OCI-M2 (cell line): ENCODE data around the gene IL1RL2.

Source experiments
- DNase-seq: peaks from one replicate; lab custom pipeline; 2025; ENCODE audit not compliant: unreplicated experiment; lab: John Stamatoyannopoulos, UW

Gene IL1RL2

DNA sequence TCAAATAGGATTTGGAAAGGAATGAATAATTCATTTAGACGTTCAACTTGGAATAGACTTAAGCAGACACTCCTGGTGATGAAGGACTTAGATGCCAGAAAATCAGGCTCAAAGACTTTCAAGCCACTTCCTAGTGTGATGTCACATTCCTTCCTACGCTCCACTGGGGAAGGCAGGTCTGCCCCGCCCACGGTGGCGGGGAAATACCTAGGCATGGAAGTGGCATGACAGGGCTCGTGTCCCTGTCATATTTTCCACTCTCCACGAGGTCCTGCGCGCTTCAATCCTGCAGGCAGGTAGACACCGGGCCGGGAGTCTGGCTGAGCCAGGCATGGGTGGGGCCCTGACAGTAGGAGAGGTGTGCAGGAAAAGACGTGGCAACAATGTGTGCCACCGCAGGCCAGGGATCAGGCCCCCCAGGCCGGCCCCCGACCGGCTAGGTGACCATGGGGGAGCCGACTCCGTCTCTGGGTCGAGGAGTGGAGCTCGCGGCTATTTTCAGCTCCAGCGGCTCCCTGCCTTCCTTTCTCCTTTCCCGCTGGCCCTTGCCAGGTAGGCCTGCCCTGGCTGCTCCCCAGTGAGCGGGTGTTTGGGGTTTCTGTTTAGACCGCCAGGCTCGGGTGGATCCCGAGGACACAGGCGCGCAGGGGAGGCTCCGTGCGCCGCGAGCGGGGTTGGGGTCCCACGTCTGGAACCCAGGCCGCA, at the start of gene IL1RL2:
IL1RL2 (plus strand) TSS at position 233 of the 705 bp plus-strand sequence. CDS start 845 bp downstream, outside the sequence.
- no peak for DNase-seq

DNA sequence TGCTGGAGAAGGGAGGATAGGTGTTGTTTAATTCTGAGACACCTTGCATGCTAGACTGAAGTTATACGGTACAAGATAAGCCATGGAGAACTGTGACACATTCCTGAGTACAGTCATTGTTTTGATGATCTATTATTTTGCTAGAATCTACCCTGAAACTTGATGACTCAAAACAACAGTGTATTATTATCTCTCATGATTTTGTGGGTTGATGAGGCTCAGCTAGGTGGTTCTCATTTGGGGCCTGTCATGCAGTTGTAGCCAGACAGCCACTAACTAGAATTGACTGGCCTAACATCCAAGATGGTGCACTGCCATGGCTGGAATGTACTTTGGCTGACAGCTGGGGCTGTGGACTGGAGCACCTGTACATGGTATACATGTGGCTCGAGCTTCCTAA, 49.7 kb upstream of the IL1RL2 start:
- DNase-seq = no peak

DNA sequence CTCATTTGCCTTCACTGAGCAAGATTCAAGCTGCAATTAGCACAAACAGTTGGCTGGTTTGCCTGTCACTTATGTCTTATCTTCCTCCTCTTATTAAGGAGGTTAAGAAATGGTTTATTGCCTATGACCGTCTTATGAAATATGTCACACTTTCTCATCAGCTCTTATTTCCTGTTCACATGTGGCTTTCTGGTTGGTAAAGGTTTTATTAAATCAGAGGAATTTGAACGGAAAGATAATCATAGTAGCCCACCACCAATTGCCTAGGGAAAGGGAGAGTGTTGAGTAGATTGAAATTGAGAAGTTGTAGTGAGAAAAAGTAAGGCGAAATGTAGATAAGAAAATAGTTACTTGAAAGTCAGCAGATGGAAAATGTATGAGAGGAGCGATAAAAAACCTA, 48.5 kb upstream of the IL1RL2 start:
- DNase-seq = no peak

DNA sequence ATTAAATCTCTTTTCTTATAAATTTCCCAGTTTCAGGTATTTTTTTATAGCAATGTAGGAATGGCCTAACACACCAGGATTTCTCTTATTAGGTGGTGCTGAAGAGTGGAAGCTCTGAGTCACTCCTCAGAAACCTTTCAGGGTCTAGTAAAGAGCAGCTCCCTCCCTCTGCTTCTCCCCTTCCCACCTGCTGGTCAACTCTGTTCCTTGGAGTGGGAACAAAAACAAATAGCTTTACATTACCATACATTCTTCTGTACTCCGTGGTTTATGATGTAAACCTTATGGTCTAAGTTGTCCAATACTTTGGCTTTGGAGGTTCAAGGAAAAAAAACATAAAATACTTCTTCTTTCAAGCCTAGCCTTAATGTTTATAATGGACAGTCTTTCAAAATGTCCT, 47.0 kb upstream of the IL1RL2 start:
- DNase-seq = no peak

DNA sequence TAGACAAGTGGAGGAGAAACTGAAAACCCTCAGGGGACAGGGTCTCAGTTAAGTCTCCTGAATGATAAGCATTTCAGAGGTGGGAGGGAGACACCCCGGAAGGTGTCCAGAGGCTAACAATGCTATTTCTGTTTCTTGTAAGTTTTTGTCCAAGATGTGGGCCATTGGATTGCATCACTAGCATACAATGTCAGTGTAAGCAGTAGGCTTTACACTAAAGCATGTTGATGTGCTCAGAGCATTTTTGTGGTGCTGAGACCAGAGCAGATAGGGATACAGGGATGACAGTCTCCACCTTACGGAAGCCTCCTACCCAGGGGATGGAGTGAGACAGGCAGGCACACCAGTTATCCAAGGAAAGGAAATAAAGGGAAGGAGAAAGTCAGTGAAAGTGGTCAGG, 46.4 kb upstream of the IL1RL2 start:
- no peak for DNase-seq

DNA sequence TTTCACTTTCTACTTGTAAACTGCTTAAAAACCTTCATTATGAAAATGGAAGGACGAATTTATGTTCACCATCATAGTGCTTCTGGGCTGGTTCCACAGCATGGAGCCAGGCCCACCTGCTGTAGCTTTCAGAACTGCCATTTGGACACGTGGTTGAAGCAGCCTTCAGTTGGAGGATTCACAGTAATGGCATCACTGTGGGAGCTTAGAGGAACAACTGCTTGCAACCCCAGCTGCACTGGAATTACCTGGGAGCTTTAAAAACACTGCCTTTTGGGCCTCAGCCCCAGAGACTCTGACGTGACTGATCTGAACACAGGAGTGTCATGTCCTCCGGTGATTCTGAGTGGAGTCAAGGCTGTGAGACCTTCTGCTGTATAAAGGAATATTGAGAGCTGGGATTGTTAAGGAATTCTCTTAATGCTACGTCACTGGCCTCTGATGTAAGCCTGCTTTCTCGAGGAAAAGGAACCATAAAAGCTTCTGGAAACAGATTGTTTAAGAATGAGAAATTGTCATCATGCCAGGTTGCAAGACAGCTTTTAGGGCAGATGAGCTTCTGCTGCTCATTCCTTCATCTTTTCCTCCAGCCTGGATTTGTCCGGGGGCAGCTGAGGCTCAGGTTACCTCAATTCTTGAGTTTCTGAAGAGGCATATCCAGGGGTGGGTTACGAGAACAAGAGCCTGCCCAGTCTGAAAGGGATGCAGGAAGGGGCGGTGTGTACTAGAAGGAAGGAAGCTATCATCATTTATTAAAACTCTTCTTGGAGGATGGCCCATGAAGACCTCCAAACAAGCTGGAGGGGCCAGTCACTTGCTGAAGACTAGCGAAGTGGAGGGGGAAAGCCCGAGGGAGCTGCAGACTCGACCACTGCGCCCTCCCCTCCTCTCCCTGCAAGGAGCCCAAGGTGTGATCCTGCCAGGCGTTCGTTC, 45.5 kb upstream of the IL1RL2 start:
- no peak for DNase-seq

DNA sequence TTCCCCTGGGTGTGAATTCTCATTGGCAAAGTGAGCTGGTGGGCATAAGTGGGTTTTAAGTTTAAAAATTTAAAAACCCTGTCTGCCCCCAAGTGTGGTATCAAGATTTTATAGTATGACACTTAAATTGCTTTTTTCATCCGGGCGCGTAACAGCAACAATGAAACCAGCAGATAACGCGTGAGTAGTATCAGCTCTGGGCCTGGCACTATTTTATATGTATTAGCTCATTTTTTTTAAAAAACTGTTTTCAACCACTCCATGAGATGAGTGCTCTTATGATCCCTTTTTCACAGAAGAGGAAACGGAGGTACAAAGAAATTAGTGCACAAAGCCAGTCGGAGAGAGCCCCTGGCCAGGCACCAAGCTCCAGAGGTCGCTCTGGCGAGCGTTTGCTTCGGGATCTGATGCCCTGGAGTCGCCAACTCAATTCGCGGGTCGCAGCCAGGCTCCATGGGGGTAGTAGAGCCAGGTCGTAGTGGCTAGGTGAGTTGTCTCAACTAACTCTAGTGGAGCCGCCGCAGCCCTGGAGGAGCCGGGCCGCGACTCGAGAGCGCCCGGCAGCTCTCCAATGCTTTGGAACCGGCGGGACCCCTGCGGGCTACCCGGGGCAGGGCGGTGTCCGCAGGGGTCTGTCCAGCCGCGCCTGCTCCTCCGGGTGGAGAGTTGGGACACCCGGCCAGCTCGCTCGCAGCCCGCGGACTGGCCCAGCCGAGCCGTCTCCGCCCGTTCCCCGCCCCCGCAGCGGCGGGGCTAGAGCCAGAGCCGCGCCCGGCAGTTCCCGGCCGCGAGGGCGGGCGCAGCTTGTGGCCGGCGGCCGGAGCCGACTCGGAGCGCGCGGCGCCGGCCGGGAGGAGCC, 44.6 kb upstream of the IL1RL2 start, which contains the start of gene IL1R1:
IL1R1 (plus strand) TSS at position 777 of the 859 bp plus-strand sequence. CDS start 14,979 bp downstream, outside the sequence.
- no peak for DNase-seq

DNA sequence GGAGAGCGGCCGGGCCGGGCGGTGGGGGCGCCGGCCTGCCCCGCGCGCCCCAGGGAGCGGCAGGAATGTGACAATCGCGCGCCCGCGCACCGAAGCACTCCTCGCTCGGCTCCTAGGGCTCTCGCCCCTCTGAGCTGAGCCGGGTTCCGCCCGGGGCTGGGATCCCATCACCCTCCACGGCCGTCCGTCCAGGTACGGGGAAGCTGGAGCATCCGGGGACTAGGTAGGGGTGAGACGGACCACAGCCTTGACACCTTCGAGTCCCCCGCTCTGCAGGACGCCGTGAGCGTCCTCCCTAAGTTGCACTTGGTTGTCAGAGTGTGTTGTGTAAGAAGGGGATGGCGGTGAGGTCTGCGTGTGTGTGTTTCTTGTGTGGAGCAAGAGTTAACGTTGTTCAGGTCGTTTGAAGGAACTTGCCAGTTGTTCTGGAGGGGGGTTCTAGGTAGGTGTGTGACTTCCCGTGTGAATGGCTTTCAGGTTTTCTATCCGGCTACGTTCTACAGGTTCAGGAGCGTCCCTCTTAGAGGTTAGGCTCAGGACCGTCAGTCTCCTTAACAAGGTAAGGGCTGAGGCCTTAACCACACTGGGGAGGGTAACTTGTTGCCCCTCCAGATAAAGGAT, 43.9 kb upstream of the IL1RL2 start:
- no peak for DNase-seq

DNA sequence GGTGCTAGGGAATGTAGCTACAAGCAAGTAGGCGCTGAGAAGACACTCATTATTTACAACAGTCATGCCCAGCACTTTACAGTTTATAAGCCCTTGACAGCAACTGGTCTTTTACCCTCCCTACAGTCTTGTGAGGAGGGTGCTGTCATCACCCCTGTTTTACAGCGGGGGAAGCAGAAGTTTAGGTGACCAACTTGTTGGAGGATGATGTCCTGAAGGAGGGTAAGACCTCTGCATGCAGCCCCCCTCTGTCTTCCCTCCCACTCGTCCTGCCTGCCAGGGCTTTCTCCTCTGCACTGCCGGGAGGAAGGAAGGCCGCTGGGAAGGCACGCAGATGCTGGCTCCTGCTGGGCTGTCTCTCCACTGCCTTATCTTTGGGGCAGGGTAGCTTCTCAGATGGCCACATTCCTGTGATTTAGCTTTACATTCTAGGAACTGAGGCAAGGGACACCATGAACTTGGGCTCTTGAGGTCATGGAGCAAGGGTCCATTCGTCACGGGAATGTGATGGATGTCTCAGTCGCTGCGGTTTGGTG, 43.3 kb upstream of the IL1RL2 start:
- DNase-seq = no peak

DNA sequence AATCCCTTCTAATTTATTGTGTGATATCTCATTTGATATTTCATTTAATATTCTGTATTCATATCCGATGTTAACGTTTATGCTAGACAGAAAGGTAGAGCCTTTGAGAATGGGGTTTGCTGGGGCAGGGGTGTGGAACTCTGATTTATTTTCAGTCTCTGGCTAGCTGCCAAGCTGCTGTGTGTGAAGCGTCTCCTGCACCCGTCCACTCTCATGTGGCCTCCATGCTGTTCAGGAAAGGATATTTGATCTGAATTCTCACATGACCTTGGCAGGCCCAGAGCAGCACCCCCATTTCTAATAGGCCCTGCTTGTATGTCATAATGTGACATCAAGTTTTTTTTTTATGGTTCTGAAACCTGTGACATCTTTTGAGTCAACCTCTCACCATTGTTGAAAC, 42.7 kb upstream of the IL1RL2 start:
- no peak for DNase-seq

DNA sequence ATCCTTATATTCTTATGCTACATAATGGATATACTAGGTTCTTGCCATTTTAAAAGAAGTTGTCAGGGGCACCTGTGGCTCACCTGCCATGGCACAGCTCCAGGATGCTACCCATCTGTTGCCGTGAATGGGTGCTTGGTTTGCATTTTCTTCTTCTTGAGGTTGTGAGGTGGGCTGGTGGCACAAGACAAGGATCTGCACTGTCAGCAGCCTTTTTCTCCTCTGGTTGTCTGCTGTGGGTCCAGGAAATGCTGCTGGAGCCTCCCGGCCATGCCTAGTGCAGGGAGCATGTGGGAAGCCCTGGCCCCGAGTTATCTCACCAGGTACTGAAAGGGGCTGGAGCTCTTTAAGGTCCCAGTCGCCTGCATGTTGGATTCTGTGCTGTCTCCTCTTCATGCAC, 41.7 kb upstream of the IL1RL2 start:
- DNase-seq = no peak

DNA sequence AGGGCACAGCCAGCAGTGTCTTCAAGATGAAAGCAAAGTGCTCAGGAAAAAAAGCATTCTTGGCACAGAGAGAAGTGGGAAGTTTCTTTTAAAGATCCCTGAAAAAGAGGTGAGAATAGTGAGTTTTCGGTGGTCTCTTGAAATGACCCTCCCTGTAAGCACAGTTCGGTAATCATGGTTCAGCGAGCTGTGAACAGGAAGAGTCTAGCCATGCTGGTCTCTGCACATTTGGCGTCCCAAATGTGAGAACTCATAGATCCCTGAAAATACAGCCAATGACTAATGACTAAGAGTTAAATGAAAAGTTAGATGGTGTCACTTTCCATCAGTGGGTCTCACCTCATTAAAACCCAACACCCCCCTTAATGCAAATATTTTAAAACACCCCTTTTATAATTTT, 40.9 kb upstream of the IL1RL2 start:
- DNase-seq = no peak

DNA sequence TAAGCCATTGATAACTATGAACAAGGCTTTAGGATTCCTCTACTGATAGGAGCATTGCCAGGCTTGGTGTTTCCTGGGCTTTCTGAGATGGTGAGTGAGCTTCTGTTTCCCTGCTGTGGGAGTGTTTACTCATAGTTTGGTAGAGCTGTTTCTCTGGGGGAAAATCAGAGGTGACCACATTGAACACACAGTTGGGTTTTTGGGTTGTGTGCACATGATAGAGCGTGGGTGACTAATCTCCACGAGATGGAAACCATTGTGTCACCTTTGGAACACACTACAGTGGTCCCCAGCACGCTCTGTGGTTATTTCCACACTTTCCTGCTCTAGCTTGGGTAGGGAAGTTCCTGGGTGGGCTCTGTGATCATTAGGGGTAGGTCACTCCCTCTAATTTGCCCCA, 38.9 kb upstream of the IL1RL2 start:
- no peak for DNase-seq

DNA sequence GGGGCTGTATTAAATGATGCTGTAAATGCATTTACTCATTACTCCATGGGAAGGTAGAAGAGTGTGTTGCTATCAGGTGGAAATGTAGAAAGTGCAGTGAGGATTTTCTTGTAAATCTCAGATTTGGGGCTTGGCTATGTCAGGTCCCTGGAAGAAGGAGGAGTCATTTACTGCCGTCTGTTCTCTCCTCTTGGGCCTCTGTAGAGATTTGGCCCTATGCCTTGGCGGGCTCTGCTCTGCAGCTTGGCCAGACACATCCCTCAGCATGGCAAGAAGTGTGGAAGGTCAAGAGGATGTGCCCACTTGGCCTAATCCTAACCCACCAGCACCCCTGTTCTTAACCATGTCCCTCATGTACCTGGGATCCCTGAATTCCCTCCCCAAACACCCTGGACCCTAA, 37.6 kb upstream of the IL1RL2 start:
- no peak for DNase-seq

DNA sequence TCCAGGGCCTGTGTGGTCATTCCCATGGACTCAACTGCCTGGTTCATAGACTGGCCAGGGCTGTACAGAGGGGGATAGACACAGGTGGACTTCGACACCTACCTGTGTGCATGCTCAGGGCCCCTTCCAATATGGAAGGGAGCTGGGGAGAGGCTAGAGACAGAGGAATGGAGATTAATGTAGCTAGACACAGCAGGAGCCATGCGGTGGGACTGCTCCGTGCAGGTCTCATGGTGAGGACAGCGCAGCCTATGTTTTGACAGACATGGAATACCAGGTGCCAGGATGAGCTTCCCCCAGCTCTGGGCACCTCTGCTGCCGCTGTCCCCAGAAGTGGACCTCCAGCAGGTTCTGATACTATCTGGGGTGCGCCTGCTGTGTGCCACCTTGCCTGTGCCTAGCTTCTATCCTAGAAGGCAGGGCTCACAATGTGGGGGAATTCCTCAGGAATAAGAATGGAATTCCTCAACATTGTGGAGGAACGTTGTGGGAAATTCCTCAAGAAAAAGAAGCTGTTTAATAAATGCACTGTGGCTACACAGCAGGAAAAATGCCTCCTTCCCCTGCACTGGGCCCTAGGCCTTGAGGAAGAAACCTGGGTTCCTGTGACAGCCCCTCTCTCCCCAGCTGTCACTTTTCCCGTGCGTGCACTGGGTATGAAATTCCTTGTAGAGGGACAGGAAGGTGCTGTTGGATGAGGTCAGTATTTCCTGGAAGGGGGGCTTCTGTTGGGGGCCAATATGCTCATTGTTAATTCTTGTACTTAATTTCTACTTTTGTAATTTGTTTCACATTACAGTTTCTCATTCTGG, 37.0 kb upstream of the IL1RL2 start:
- DNase-seq = no peak

DNA sequence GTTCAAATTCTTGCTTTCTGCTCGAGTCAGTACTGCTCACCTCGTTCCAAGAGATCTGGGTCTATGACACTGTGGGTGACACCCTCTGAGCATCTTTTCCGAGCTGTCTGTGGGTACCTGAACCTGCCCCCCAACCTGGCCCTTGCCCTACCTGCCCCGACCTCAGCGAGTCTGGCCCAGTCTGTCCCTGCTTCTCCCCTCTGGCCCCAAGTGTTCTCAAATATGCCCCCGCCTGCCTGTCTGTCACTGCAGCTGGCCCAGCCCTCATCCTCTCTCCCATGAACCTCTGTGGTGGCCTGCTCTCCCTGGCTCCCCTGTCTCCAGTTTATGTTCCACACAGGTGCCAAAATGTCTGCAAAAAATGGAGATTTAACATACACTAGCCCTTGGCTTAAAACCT, 32.5 kb upstream of the IL1RL2 start:
- DNase-seq = no peak

DNA sequence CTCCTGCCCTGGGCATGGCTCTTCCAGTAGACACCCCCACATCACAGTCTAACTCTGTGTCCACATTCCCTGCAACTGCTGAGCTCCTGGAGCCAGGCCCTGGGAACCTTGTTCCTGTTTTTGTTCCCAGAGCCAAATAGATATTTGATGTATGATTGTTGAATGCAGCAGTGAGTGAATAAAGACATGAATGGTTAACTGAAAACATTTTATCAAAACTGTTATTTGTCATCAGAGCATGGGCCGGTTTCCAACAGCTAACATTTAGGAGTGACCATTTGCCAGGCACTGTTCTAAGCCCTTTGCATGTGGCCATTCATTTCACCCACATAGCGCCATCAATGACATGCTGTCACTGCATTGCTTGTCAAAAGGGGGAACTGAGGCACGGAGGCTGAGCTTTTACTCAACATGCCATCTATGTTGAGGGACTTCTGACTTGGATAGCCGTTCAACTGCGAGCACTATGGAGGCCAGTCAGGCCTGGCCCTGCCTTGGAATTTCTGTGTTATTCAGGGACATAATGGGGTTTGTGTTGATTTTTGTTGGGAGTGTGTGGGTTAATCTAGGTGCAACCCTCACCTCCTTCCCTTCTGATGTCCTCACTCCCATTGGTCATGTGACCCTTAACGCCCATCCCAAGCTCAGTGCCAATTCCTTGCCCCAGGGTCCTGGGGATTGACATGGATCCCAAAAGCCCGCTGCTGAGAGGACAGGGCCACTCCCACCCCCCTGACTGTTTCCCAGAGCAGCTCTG, 31.7 kb upstream of the IL1RL2 start:
- no peak for DNase-seq

DNA sequence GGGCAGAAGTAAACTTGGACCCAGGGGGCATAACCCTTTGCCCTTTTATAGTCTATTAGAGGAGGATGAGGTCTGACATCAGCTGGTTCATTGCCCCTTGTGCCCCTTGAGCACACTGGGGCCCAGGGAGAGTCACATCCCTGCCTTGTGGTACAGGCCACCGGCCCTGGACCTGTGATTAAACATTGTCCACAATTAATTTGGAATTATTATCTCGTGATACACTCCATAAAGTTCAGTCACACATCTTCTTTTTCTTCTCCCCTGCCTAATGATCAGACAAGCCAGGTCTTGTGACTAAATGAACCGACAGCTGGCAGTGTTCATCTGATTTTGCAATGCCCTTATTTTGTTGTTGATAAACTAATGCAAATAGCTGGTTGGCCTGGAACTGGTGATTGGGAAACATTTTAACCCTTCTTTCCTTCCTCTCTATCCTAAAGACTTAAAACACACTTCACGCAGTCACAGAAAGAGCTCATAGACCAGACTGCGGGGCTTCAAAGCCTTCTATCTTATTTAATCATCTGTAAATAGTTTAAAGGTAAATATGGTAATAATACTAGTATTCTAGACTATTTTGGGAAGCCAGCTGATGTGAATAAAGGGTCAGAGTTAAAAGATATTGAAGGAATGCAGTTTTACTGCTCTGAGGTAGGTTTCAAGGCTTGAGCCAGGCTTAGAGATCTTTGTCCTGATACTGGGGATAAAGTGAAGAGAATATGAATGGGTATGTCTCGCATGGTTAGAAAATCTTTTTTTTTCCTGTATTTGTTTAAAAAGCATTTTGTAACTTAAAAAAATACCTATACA, 30.9 kb upstream of the IL1RL2 start:
- no peak for DNase-seq
